Uterus (tissue), 4 donors: ENCODE measurements around the gene ACAA2. TPM values are rescaled to one million over a fixed set of nuclear protein-coding genes. Genes with fewer than 3 reads are reported as not detected.

Source experiments
- DNase-seq, 2 donors: peaks; one replicate each; pipeline ENCODE4 v3.0.0-alpha.2; 2019 to 2020
- H3K27ac ChIP-seq, 2 donors: fragments of 200-600 bp; sonication (generic); 1 replicate in 1 of 2; 2 replicates in 1 of 2; pipeline ENCODE4 v1.5.1; 2016 to 2018
- H3K27me3 ChIP-seq, 2 donors: fragments of 200-600 bp; sonication (generic); one replicate each; pipeline ENCODE4 v1.5.1; 2018 to 2019; ENCODE audit warnings: control low read depth in 1 of 2
- H3K36me3 ChIP-seq, 2 donors: fragments of 200-600 bp; sonication (generic); one replicate each; pipeline ENCODE4 v1.5.1; 2019; ENCODE audit warnings: control low read depth in 1 of 2
- H3K4me1 ChIP-seq, 2 donors: fragments of 200-600 bp; sonication (generic); one replicate each; pipeline ENCODE4 v1.5.1; 2018 to 2019; ENCODE audit warnings: control low read depth in 1 of 2
- H3K4me3 ChIP-seq, 2 donors: fragments of 200-600 bp; sonication (generic); 1 replicate in 1 of 2; 2 replicates in 1 of 2; pipeline ENCODE4 v1.5.1; 2018 to 2019; ENCODE audit warnings: mild to moderate bottlenecking in 1 of 2
- H3K9me3 ChIP-seq, 2 donors: fragments of 200-600 bp; sonication (generic); one replicate each; pipeline ENCODE4 v1.5.1; 2019; ENCODE audit warnings: control low read depth in 1 of 2
- POLR2A ChIP-seq, 2 donors: fragments of 450-650 bp; IDR thresholded peaks; one replicate each; pipeline ENCODE4 v1.6.1; 2016; ENCODE audit warnings: antibody characterized with exemption in 2 of 2, mild to moderate bottlenecking in 1 of 2, moderate library complexity in 1 of 2
- intact Hi-C: fragments of 100-400 bp; cut with DNase I; formaldehyde crosslinking; loops from one replicate; pipeline ENCODE4 v1.15.1; 2023; ENCODE audit warnings: low total_unique reads
- total RNA-seq, 4 donors: library from RNA; depleted of rRNA in 3 of 4; stranded (reverse); fragments of >200 nt in 3 of 4; gene quantifications; one replicate each; pipeline versions ENCODE4 v1.1.0 to v1.2.4, GENCODE V29; 2014 to 2023
- TF ChIP-seq, protein P1 (sequence below), 4 experiments: fragments of 200-600 bp in 2 of 4; fragments of 450-650 bp in 2 of 4; sonication (generic) in 2 of 4; IDR thresholded peaks; one replicate each; pipeline ENCODE4 v1.5.1; 2016 to 2019; ENCODE audit warnings: antibody characterized with exemption in 4 of 4, mild to moderate bottlenecking in 2 of 4, moderate library complexity in 1 of 4
- donor health status: DM: yes; HTN: yes; CAD: no.

Gene ACAA2
- total RNA-seq, 4 donors from 2014 or later: 21.8 to 50.5 (median 41.7) TPM

DNA sequence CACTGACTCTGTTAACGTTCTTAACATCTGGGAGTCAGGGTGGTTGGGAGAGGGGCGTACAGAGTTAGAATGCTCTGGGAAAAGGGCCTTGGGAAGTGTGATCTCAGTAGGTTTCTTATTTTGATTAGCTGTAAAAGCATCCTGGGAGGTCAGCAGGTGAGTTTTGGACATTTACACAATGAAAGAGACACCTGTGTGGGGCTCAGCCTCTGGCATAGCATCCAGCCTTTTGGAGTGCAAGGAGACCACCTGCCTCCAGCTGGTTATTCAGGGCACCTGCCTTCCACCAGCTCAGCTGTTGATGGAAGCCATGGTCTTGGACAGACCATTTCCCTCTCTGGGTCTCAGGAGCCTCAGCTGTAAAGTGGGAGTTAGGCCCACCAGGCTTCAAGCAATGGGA, 49.7 kb downstream of the ACAA2 start:
- H3K27ac ChIP-seq: no peak overlapping the region
- intact Hi-C loops: no loop called here
- TF ChIP-seq, protein P1, sequence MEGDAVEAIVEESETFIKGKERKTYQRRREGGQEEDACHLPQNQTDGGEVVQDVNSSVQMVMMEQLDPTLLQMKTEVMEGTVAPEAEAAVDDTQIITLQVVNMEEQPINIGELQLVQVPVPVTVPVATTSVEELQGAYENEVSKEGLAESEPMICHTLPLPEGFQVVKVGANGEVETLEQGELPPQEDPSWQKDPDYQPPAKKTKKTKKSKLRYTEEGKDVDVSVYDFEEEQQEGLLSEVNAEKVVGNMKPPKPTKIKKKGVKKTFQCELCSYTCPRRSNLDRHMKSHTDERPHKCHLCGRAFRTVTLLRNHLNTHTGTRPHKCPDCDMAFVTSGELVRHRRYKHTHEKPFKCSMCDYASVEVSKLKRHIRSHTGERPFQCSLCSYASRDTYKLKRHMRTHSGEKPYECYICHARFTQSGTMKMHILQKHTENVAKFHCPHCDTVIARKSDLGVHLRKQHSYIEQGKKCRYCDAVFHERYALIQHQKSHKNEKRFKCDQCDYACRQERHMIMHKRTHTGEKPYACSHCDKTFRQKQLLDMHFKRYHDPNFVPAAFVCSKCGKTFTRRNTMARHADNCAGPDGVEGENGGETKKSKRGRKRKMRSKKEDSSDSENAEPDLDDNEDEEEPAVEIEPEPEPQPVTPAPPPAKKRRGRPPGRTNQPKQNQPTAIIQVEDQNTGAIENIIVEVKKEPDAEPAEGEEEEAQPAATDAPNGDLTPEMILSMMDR (IDR thresholded peaks at IDR 0.05): no peak
- no peak for TF ChIP-seq POLR2A (IDR thresholded peaks at IDR 0.05)
- no peaks in the 10 kb centered on the region for H3K9me3 ChIP-seq
- H3K4me1 ChIP-seq: no peaks in the 10 kb centered on the region
- no peaks in the 10 kb centered on the region for H3K36me3 ChIP-seq
- no peaks in the 10 kb centered on the region for H3K27me3 ChIP-seq
- H3K4me3 ChIP-seq: no peak overlapping the region
- no peak for DNase-seq

GRCh38 chr18:49762191-49763077, 50.9 kb downstream of the ACAA2 start:
- TF ChIP-seq POLR2A (IDR thresholded peaks at IDR 0.05): no peak
- TF ChIP-seq, protein P1 (IDR thresholded peaks at IDR 0.05): no peak
- no peaks in the 10 kb centered on the region for H3K27me3 ChIP-seq
- no peaks in the 10 kb centered on the region for H3K9me3 ChIP-seq
- H3K4me1 ChIP-seq: no peaks in the 10 kb centered on the region
- intact Hi-C loops: no loop called here
- no peak for DNase-seq
- H3K36me3 ChIP-seq: no peaks in the 10 kb centered on the region
- H3K27ac ChIP-seq: no peak overlapping the region
- no peak overlapping the region for H3K4me3 ChIP-seq

DNA sequence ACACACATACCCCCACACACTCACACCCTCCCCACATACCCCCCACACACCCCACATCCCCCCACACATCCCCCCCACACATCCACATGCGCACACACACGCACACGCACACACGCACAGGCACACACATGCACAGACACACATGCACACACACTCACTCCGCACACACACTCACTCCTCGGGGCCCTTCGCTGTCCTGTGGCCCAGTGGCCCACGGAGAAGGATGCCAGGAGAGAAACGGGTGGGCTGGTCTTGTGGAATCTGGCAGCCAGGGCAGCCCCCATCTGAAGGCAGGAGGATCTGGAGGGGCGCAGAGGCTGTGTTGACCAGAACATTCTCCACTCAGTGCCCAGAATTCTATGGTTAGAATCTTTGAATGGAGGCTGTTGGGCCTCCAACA, 51.6 kb downstream of the ACAA2 start:
- H3K27me3 ChIP-seq: no peaks in the 10 kb centered on the region
- TF ChIP-seq POLR2A (IDR thresholded peaks at IDR 0.05): no peak
- TF ChIP-seq, protein P1 (IDR thresholded peaks at IDR 0.05): no peak
- no peak for DNase-seq
- H3K4me3 ChIP-seq: no peak overlapping the region
- no peak overlapping the region for H3K27ac ChIP-seq
- intact Hi-C loops: no loop called here
- H3K36me3 ChIP-seq: no peaks in the 10 kb centered on the region
- no peaks in the 10 kb centered on the region for H3K9me3 ChIP-seq
- no peaks in the 10 kb centered on the region for H3K4me1 ChIP-seq

GRCh38 chr18:49758263-49758610, 55.1 kb downstream of the ACAA2 start:
- no peaks in the 10 kb centered on the region for H3K4me1 ChIP-seq
- DNase-seq: no peak

More at GRCh38 chr18:49758263-49758610, 55.1 kb downstream of the ACAA2 start:
- no peaks in the 10 kb centered on the region for H3K27me3 ChIP-seq
- H3K4me3 ChIP-seq: no peak overlapping the region
- no peak for TF ChIP-seq POLR2A (IDR thresholded peaks at IDR 0.05)
- TF ChIP-seq, protein P1 (IDR thresholded peaks at IDR 0.05): no peak
- no peak overlapping the region for H3K27ac ChIP-seq
- intact Hi-C loops: no loop called here
- no peaks in the 10 kb centered on the region for H3K36me3 ChIP-seq
- no peaks in the 10 kb centered on the region for H3K9me3 ChIP-seq
